ENCODE data around the gene LDB2.

The LDB2 gene

DNA sequence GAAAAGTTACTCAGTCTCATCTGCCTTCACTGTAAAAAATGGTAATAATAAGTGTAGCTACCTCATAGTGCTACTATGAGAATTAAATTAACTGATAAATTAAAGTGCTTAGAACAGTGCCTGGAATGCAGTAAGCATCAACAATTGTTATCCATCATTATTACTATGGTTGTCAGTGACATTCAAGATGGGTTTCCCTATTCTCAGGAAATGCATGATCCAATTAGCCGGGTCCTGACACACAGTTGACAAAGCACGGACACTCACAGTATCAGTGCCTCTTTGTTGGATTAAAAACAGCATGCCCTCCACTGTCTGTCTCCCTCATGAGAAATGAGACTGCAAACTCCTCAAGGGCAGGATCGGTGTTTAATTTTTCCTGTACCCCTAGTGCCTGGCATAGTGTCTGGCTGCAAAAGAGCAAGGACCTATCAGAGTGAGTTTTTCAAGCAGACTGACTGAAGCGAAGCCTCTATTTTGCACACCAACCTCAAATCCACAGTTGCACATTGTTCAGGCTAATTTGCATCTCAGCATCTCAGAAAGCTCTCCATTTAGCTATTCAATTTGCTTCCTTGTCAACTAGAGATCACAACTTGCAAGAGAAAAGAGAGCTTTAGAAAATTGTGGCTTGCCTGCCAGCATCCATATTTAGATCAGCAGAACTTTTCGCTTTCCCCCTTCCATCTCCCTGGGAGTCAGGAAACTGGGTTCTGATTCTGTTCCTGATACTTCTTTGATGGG lies 122.9 kb downstream of the LDB2 start:
- no peaks in the 10 kb centered on the region for H3K9me3 ChIP-seq (ENCODE audit: control insufficient read depth, low read length)
- peaks cover 47% of the 10 kb centered on the region for H3K36me3 ChIP-seq (ENCODE audit: control insufficient read depth, insufficient read depth, low read length)
- H3K27ac ChIP-seq (ENCODE audit: low read depth, low read length, severe bottlenecking), result no peak overlapping the region
- no peak overlapping the region for H3K4me3 ChIP-seq (ENCODE audit: extremely low read depth, insufficient read depth, low read length, poor library complexity, severe bottlenecking)
- H3K4me1 ChIP-seq (ENCODE audit: control insufficient read depth, insufficient read depth, low read length, poor library complexity, severe bottlenecking), result no peaks in the 10 kb centered on the region
- 90 to 97% methylated on average over 4 to 5 of the region's 5 CpGs for WGBS, 2 experiments (ENCODE audit: insufficient coverage in 2 of 2)

DNA sequence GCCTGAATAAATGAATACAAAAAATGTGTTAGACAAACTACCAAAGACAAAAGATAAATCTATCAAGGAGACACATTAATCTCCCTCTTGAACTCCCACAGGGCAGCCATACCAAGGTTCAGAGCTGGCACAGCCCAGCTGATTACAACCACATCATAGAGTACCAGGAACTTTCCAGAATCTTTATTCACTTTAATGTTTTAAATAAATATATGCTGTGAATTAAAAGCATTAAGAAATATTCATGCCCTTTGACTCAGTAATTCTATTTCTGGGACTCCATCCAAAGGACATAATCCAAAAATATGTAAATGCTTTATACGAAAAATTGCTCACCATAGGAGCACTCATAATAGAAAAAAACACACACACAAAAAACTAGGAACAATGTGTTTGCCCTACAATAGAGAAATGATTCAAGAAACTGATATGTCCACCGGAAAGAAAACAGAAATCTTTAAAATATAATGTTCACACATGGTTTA lies 126.0 kb downstream of the LDB2 start:
- no peak overlapping the region for H3K4me3 ChIP-seq (ENCODE audit: extremely low read depth, insufficient read depth, low read length, poor library complexity, severe bottlenecking)
- H3K27ac ChIP-seq (ENCODE audit: low read depth, low read length, severe bottlenecking), result no peak overlapping the region
- no peaks in the 10 kb centered on the region for H3K9me3 ChIP-seq (ENCODE audit: control insufficient read depth, low read length)
- no peaks in the 10 kb centered on the region for H3K4me1 ChIP-seq (ENCODE audit: control insufficient read depth, insufficient read depth, low read length, poor library complexity, severe bottlenecking)
- peaks cover 25% of the 10 kb centered on the region for H3K36me3 ChIP-seq (ENCODE audit: control insufficient read depth, insufficient read depth, low read length)
- no CpG with 5 or more reads among the region's 2 CpGs for WGBS, 2 experiments (ENCODE audit: insufficient coverage in 2 of 2)

DNA sequence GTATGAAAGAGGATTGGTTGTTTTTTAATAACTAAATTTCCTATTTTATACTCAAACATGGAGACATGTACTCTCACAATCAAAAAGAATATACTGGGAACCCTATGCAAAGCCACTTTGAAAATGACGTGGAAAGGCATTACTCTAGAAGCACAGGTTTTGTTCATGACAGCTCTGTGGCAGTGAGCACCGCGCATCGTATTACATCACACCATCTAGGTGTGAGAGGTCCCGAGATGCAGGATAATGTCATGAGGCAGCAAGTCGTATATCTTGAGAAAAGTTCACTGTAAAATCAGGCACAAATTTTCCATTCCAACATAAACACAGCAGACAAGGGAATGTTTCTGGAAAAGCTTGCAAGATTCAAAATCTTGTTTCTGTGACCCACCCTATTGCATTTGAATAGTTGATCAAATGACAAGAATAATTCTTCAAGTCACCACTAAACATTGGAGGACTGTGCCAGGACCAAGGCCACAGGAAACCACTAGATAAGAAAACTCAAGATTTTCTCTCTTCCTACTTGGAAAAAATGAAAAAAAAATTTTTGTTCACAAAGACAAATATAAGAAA lies 127.6 kb downstream of the LDB2 start:
- H3K4me3 ChIP-seq (ENCODE audit: extremely low read depth, insufficient read depth, low read length, poor library complexity, severe bottlenecking), result no peak overlapping the region
- H3K27ac ChIP-seq (ENCODE audit: low read depth, low read length, severe bottlenecking), result no peak overlapping the region
- no peaks in the 10 kb centered on the region for H3K4me1 ChIP-seq (ENCODE audit: control insufficient read depth, insufficient read depth, low read length, poor library complexity, severe bottlenecking)
- H3K9me3 ChIP-seq (ENCODE audit: control insufficient read depth, low read length), result no peaks in the 10 kb centered on the region
- WGBS, 2 experiments (ENCODE audit: insufficient coverage in 2 of 2), result 94 to 100% methylated on average over 4 to 5 of the region's 6 CpGs
- H3K36me3 ChIP-seq (ENCODE audit: control insufficient read depth, insufficient read depth, low read length), result peaks cover 9% of the 10 kb centered on the region

DNA sequence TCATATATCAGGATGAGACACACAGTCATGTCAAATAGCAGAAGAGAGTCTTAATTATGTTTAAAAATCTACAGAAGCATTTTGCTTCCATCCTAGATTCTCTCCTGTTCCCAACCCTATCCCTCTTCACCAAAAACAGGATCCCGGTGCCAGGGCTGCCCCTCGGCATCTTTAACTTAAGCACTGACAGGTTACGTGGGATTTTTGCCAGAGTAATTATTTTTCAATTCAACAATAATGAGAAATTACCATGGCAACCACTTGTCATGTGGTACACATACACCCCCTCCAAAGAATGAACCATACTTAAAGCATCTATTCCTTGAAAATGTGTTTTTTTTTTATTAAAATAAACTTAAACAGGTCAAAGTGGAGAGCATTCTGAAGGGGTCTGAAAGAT lies 130.6 kb downstream of the LDB2 start:
- Histone ChIP-seq H3K27ac (ENCODE audit: low read depth, low read length, severe bottlenecking) (no peak overlapping the region), H3K4me1 (ENCODE audit: control insufficient read depth, insufficient read depth, low read length, poor library complexity, severe bottlenecking) (no peaks in the 10 kb centered on the region), H3K9me3 (ENCODE audit: control insufficient read depth, low read length) (no peaks in the 10 kb centered on the region), H3K36me3 (ENCODE audit: control insufficient read depth, insufficient read depth, low read length) (peaks cover 10% of the 10 kb centered on the region), H3K4me3 (ENCODE audit: extremely low read depth, insufficient read depth, low read length, poor library complexity, severe bottlenecking) (no peak overlapping the region)
- 100% methylated on average over 2 to 3 of the region's 3 CpGs for WGBS, 2 experiments (ENCODE audit: insufficient coverage in 2 of 2)

DNA sequence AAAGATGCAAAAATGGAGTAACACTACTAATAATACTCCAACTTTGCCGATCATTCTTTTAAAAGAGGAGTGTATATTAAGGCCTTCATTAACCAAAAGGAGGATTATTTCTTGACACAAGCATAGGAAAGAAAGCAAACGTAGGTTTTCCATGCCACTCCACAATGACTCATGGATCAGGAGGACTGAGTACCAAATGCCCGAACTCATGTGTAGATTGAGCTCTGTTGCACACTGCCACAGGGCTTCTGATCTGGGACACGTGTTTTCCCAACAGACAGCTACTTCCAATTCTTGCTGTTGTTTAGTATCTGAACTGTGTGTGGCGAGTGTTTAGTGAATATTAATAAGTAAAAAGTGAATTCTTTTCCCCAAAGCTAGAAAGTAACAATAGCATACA lies 131.2 kb downstream of the LDB2 start:
- Histone ChIP-seq H3K27ac (ENCODE audit: low read depth, low read length, severe bottlenecking) (no peak overlapping the region), H3K9me3 (ENCODE audit: control insufficient read depth, low read length) (no peaks in the 10 kb centered on the region)
- WGBS, 2 experiments (ENCODE audit: insufficient coverage in 2 of 2), result 87 to 100% methylated on average over 2 of the region's 5 CpGs

DNA sequence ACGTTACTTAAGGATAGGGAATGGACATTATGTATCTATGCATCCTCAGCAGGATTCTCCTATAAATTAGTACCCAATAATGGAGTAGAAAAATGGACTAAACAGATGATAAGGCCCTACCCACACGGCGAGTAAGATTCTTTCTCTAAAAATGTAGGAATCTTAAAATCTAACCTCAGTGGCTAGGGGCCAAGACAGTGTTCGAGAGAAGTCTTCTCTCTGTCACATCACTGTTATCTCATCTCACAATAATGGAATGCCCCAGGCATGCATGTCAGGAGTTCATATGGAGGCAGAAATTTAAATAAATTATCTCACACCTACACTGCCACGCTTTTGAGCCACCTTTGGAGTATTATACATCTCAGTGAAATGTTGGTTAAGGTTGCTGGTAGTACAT lies 132.9 kb downstream of the LDB2 start:
- WGBS, 2 experiments (ENCODE audit: insufficient coverage in 2 of 2), result no CpG with 5 or more reads among the region's 5 CpGs
- Histone ChIP-seq H3K27ac (ENCODE audit: low read depth, low read length, severe bottlenecking) (no peak overlapping the region), H3K4me3 (ENCODE audit: extremely low read depth, insufficient read depth, low read length, poor library complexity, severe bottlenecking) (no peak overlapping the region), H3K9me3 (ENCODE audit: control insufficient read depth, low read length) (no peaks in the 10 kb centered on the region), H3K36me3 (ENCODE audit: control insufficient read depth, insufficient read depth, low read length) (peaks cover 6% of the 10 kb centered on the region), H3K4me1 (ENCODE audit: control insufficient read depth, insufficient read depth, low read length, poor library complexity, severe bottlenecking) (peaks cover 9% of the 10 kb centered on the region)

More for the DNA sequence above, 131.2 kb downstream of the LDB2 start:
- Histone ChIP-seq H3K4me3 (ENCODE audit: extremely low read depth, insufficient read depth, low read length, poor library complexity, severe bottlenecking) (no peak overlapping the region), H3K4me1 (ENCODE audit: control insufficient read depth, insufficient read depth, low read length, poor library complexity, severe bottlenecking) (no peaks in the 10 kb centered on the region), H3K36me3 (ENCODE audit: control insufficient read depth, insufficient read depth, low read length) (peaks cover 10% of the 10 kb centered on the region)

DNA sequence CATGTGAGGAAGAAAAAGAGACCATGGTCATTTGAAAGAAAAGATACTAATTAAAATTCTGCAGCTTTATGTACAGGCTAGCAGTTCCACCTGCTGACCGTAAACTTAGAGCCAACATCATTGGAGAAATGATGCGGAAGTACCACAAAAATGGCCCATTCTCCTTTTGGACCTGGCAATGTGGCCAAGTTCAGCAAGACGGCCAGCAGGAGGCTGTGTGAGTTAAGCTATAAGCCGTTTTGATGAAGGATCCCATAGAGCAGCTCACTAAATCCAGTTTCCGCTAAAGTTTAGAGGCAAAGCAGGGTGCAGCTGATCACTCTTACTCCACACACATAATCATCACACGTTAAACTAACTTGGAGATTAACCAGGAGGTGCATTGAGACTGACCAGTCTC lies 133.8 kb downstream of the LDB2 start:
- WGBS, 2 experiments (ENCODE audit: insufficient coverage in 2 of 2), result 73 to 86% methylated on average over 6 of the region's 6 CpGs
- Histone ChIP-seq H3K27ac (ENCODE audit: low read depth, low read length, severe bottlenecking) (no peak overlapping the region), H3K9me3 (ENCODE audit: control insufficient read depth, low read length) (no peaks in the 10 kb centered on the region), H3K4me1 (ENCODE audit: control insufficient read depth, insufficient read depth, low read length, poor library complexity, severe bottlenecking) (peaks cover 12% of the 10 kb centered on the region), H3K36me3 (ENCODE audit: control insufficient read depth, insufficient read depth, low read length) (peaks cover 6% of the 10 kb centered on the region), H3K4me3 (ENCODE audit: extremely low read depth, insufficient read depth, low read length, poor library complexity, severe bottlenecking) (no peak overlapping the region)

DNA sequence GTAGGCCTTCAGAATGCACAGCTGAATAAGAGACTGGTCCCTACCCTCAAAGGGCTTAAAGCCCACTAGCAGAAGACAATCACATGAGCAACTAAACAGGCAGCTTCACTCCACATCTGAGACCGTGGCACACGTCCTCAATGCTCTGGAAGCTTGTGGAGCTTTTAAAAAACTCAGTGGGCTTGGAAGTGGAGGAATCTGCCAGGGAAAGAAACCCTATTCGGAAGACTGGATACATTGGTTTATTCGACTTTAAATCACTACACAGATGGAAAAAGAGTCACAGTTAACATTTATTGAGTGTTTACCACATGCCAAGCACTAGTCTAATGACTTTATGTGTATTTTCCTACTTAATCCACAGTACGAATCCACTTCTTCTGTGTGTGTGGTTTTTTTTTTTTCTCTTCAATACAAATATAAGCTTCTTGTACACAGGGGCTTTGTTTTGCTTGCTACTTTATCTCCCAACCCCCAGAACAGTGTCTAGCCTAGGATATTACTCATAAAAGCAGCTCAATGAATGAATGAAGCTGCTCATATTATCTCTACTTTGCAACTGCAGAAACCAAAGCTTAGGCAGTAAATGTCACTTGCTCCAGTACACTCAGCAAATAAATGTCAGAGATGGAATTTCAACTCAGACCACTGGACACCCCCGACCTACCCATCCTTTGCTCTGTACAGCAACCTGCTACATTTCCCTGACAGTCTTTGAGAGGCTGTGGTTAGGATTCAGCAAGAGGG lies 137.7 kb downstream of the LDB2 start:
- 87% methylated on average over 3 of the region's 6 CpGs; no CpG with 5 or more reads in 1 of the 2 experiments for WGBS, 2 experiments (ENCODE audit: insufficient coverage in 2 of 2)
- Histone ChIP-seq H3K4me3 (ENCODE audit: extremely low read depth, insufficient read depth, low read length, poor library complexity, severe bottlenecking) (no peak overlapping the region), H3K9me3 (ENCODE audit: control insufficient read depth, low read length) (no peaks in the 10 kb centered on the region), H3K4me1 (ENCODE audit: control insufficient read depth, insufficient read depth, low read length, poor library complexity, severe bottlenecking) (peaks cover 26% of the 10 kb centered on the region), H3K36me3 (ENCODE audit: control insufficient read depth, insufficient read depth, low read length) (peaks cover 28% of the 10 kb centered on the region), H3K27ac (ENCODE audit: low read depth, low read length, severe bottlenecking) (no peak overlapping the region)

DNA sequence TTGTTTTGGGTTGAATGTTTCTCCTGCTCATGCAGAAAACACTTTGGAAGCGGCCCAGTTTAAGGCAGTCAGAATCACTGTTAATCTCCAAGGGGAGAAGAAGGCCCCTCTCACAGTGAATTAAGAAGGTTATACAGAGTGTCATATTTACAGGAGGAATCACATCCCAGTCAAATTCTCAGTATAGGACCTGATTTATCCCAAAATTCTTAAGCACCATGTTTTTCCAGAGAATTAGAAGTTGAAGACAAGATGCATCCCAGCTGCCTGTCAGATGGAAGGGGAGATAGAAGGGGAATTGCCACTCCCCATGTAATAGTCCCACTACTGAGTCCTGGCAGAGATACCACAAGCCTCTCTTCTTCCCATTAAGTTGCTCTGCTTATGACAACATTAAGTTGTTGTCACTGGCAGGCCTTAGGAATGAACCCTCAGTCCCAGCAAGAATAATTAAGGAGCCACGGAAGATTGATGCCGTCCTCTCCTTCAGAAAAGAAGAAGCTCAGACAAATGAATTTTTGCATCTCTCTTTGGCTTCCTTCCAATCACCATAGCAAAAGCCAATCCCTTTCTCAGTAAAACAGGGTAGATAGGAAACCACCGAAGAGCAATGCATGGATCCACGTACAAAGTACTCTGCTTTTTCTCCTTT lies 138.4 kb downstream of the LDB2 start:
- H3K27ac ChIP-seq (ENCODE audit: low read depth, low read length, severe bottlenecking), result no peak overlapping the region
- WGBS, 2 experiments (ENCODE audit: insufficient coverage in 2 of 2), result 81 to 87% methylated on average over 2 of the region's 5 CpGs

DNA sequence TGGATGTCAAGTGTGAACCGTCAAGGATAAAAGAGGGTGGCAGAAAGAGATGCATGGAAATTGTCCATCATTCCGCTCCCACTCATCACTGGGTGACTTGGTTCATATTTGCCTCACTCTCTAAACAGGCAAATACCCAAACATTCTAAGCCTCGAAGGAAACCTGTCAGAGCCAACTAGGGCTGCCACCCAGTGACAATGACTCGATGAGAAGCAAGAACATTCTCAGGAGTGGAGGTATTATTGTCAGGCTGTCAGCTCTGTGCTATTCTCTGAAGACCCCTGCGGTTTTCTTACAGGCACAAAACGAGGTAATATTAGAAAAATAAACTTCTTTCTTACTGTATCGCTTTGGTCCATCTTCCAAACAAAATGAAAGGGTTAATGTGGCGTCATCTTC lies 139.6 kb downstream of the LDB2 start:
- no peak overlapping the region for H3K4me3 ChIP-seq (ENCODE audit: extremely low read depth, insufficient read depth, low read length, poor library complexity, severe bottlenecking)
- peaks cover 36% of the 10 kb centered on the region for H3K36me3 ChIP-seq (ENCODE audit: control insufficient read depth, insufficient read depth, low read length)
- peaks cover 26% of the 10 kb centered on the region for H3K4me1 ChIP-seq (ENCODE audit: control insufficient read depth, insufficient read depth, low read length, poor library complexity, severe bottlenecking)
- WGBS, 2 experiments (ENCODE audit: insufficient coverage in 2 of 2), result 76 to 84% methylated on average over 3 to 4 of the region's 8 CpGs
- no peaks in the 10 kb centered on the region for H3K9me3 ChIP-seq (ENCODE audit: control insufficient read depth, low read length)
- no peak overlapping the region for H3K27ac ChIP-seq (ENCODE audit: low read depth, low read length, severe bottlenecking)

More for the DNA sequence above, 138.4 kb downstream of the LDB2 start:
- H3K9me3 ChIP-seq (ENCODE audit: control insufficient read depth, low read length), result no peaks in the 10 kb centered on the region
- H3K4me3 ChIP-seq (ENCODE audit: extremely low read depth, insufficient read depth, low read length, poor library complexity, severe bottlenecking), result no peak overlapping the region
- peaks cover 35% of the 10 kb centered on the region for H3K36me3 ChIP-seq (ENCODE audit: control insufficient read depth, insufficient read depth, low read length)
- H3K4me1 ChIP-seq (ENCODE audit: control insufficient read depth, insufficient read depth, low read length, poor library complexity, severe bottlenecking), result peaks cover 26% of the 10 kb centered on the region
